ENCODE results near the gene PHC3. TPM values are rescaled to one million over a fixed set of nuclear protein-coding genes. Genes with fewer than 3 reads are reported as not detected.
A peak's percentile ranks its signal among the peaks of the same experiment; 100 is the strongest.

PHC3 gene
- total and polyA plus RNA-seq, 2 donors from 2014 or later = 3.6 to 85.6 TPM

- peak overlapping the region; percentile 57 to 84 (median 65) for H3K4me3 ChIP-seq (ENCODE audit: low read length in 3 of 3)
- H3K9ac ChIP-seq (ENCODE audit: low read length in 3 of 3) = peak overlapping the region in 2 of 3 donors; percentile 69 to 73
- TF ChIP-seq CTCF (IDR thresholded peaks at IDR 0.05; ENCODE audit: borderline replicate concordance, extremely low read depth, insufficient read depth) = peak; percentile 12
- H3K36me3 ChIP-seq (ENCODE audit: control insufficient read depth in 2 of 3, insufficient read depth in 3 of 3, low read length in 3 of 3) = no peaks in the 10 kb centered on the region
- H3K27ac ChIP-seq (ENCODE audit: low read depth in 2 of 2, low read length in 2 of 2) = peak overlapping the region; percentile 63 to 85
- intact Hi-C loops (cut with DNase I) = no loop called here
- H3K27me3 ChIP-seq (ENCODE audit: control insufficient read depth, insufficient read depth, low read length) = no peaks in the 10 kb centered on the region
- H3K4me1 ChIP-seq (ENCODE audit: control insufficient read depth in 2 of 3, insufficient read depth in 2 of 3, low read depth in 1 of 3, low read length in 3 of 3) = peaks cover 0 to 2% (median 0%) of the 10 kb centered on the region in 3 donors
- DNase-seq (peak; percentile 43 to 76 (median 51)), FAIRE-seq (no peak)
- H3K9me3 ChIP-seq (ENCODE audit: control insufficient read depth in 2 of 3, insufficient read depth in 1 of 3, low read length in 3 of 3) = no peaks in the 10 kb centered on the region
These were observed 143.0 kb downstream of the PHC3 start for GRCh38 chr3:170038434-170039110.

Other genes with a start within 250 kb of the PHC3 start
- 139 TPM for gene SEC62, start 214.9 kb downstream of the PHC3 start, total RNA-seq
- gene SEC62, start 214.9 kb downstream of the PHC3 start, polyA plus RNA-seq (ENCODE audit: insufficient read depth, low read depth, low replicate concordance) = 131 TPM
- 24.9 TPM for gene GPR160, start 143.7 kb downstream of the PHC3 start, total RNA-seq
- 23.7 TPM for gene GPR160, start 143.7 kb downstream of the PHC3 start, polyA plus RNA-seq (ENCODE audit: insufficient read depth, low read depth, low replicate concordance)
- gene PRKCI, start 40.7 kb upstream of the PHC3 start, total RNA-seq = 41.5 TPM
- 12.6 TPM for gene PRKCI, start 40.7 kb upstream of the PHC3 start, polyA plus RNA-seq (ENCODE audit: insufficient read depth, low read depth, low replicate concordance)
- 68.2 TPM for gene SKIL, start 176.0 kb upstream of the PHC3 start, total RNA-seq
- 5.6 TPM for gene SKIL, start 176.0 kb upstream of the PHC3 start, polyA plus RNA-seq (ENCODE audit: insufficient read depth, low read depth, low replicate concordance)
- 2.4 TPM for gene CLDN11, start 237.1 kb upstream of the PHC3 start, total RNA-seq
- 1.6 TPM for gene CLDN11, start 237.1 kb upstream of the PHC3 start, polyA plus RNA-seq (ENCODE audit: insufficient read depth, low read depth, low replicate concordance)

Data from kidney (tissue), 14 donors.